AML-193 (cell line): ENCODE results near the gene ARHGEF19.
"Not testable (repeated sequence)": the region's sequence is repeated elsewhere in the genome, so short reads cannot be mapped to it uniquely, and the experiment has no call there.

Source experiments
- DNase-seq, 2 experiments: peaks; one replicate each; lab custom pipeline; 2025; lab: John Stamatoyannopoulos, UW

Gene ARHGEF19

DNA sequence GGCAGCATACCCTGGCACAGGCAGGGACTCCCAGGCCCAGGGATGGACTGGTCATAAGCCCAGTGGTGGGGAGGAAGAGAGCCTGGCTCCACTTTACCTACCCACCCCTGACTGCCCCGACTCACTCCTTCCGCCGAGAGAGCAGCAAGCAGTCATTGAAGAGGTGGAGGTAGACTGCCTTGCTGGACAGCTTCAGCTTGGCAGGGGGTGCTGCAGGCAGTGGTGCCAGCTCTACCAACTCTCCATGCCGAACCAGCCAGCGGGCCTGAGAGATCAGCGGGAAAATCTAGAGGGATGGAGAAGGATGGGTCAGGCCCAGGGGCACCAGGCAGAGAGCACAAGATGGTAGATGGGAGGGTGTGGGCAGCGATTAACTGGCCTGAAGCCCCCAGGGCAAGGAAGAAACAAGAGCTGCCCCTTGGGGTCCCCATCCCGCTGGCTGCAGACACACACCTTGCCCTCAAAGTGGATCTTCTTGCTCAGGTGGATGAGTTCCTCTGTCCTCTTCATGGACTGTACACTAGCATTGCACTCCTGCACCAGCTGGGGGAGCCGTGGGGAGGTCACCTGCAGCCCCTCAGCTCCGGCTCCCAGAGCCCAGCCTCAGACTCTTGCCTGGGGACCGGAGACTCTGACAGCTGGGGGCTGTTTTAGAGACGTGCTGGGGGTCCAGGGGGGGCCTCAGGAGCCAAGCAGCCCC, 7.7 kb downstream of the ARHGEF19 start:
- peak in 1 of 2 experiments; percentile 19 for DNase-seq

DNA sequence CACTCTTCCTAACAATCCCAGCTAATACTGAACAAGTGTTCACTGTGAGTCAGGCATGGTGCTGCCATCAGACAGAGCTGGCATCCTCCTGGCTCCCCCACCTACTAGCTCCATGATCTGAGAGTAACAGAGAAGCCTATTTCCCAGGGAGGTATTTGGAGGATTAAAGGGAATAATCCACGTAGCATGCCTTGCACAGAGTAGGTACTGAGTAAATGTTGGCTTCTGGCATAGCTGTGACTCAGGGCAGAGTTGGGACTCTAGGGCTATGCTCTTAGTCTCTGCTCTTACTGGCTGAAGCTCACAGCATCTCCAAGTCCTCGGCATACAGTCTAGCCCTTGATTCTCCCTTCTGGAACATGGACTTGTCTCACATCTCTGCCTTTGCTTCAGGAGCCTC, 8.2 kb downstream of the ARHGEF19 start:
- DNase-seq, result no peak

DNA sequence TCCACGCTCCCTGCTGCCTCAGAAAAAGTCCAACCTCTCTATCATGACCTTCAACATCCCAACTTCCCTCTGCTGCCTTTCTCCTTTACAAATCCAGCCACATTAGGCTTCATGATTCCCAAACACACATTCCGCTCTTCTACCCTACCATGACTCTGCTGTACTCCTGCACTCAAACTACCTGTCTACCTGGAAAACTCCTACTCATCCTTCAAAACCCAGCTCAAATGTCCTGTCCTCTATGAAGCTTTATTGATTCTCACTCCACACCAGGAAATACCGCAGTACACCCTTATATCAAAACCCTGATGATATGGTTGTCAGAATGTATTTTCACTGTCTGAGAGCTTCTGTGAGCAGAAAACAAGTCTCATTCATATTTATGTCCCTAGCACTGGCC, 8.9 kb downstream of the ARHGEF19 start:
- no peak for DNase-seq

DNA sequence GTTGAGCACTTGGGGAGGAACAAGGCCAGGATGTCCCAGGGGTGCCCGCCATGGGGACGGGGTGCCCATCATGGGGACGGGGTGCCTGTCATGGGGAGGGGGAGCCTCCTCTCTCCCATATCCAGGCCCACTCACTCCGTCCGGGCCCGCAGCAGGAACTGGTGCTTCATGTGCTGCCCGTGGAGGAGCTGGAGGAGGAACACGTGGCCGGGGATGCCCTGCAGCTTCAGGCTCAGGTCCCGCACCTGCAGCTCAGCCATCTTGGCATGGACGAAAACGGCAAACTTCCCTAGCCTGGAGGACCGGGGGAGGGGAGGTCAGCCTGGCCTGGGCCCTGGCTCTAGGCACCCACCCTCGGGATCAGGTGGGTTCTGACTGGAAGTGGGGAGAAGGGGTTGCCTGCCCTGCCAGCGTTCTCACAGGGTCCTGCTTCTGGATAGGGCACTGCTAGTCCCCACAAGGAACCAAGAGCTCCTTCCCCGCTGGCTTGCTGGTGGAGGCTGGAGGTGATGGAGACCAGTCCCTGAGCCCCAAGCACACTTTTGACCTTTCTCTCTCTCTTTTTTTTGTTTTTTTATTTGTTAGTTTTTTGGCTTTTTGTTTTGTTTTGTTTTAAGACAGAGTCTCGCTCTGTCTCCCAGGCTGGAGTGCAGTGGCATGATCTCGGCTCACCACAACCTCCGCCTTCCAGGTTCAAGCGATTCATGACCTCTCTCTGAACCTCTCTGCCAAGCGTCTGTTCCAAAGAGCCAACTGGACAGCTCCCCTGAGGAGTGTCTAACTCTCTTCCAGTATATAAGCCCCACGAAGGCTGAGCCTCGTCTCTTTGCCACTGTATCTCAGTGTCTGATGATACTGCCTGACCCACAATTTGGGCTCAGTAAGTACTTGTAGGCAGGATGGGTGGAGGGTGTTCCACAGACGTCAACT, 9.9 kb downstream of the ARHGEF19 start:
- no peak for DNase-seq

DNA sequence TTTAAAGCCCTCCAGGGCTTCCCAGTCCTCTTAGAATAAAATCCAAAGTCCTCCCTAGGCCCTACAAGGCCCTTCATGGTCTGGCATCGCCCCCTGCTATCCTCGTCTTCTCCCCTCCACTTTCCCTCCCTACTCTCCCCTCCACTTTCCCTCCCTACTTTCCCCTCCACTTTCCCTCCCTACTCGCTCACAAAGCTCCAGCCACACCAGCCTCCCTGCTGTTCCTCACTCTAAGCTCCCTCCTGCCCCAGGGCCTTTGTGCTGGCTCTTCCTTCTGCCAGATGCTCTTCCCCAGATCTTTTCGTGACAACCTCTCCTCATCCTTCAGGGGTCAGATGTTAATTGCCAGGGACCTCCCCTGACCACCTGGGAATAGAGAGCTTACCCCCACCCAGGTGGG, 12.8 kb downstream of the ARHGEF19 start:
- no peak for DNase-seq

DNA sequence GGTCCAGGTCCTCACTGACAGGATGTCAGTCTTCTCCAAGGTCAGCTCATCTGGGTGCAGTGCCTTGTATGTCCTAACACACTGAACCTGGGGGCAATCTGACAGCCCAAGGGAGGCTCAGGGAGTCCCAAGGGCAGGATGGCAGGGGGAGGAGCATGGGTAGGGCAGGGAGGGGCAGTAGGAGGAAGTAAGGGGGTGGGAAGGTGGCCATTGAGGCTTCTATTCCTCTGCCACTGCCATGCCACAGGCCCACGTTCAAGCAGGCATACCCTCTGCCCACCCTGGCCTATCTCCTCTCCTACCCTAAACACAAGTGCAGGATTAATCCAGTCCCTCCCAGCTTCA, 13.3 kb downstream of the ARHGEF19 start:
- DNase-seq, result no peak

DNA sequence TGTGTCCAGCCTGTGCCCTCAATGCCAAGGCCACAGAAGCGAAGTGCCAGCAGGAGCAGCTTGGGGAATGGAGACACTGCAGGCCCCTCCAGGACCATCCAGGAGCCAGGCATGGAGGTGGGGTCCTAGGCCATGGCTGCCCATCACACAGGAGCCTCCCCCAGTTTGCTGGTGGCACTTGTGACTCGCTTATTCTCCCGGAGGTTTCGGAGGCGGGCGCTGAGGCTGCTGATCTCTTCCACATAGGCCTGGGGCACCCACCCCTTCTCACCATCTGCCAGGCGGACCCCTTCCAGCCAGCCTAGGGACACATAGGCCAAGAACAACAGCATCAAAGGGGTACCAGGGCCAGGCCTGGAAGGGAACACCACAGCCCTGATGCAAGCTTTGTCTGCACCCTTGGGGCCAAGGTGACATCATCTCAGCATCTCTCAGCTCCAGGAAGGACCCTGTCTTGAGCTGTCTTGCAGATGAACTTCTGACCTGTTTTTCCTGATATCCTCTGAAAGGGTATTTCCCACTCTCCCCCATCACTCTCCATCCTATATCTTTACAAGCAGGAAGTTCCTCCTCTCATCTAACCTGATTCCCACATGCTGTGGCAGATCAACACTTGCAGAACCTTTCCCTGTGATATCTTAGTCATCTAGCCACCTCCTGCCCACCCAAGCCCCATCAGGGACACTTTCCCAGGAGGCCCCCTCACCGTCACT, 13.9 kb downstream of the ARHGEF19 start:
- no peak for DNase-seq

DNA sequence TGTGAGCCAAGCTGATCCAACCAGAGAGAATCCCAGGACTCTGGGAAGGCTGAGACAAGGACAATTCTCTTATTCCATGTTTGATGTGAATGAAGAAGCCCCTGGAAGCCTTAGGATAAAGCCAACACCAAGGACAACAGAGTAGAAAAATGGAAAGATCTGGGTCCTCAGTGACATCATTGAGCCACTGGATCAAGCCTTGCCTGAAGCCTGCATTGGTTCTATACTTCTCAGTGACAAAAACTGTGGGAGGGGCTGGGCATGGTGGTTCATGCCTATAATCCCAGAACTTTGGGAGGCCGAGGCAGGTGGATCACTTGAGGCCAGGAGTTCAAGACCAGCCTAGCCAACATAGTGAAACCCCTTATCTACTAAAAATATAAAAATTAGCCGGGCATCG, 15.6 kb downstream of the ARHGEF19 start:
- DNase-seq, result no peak

DNA sequence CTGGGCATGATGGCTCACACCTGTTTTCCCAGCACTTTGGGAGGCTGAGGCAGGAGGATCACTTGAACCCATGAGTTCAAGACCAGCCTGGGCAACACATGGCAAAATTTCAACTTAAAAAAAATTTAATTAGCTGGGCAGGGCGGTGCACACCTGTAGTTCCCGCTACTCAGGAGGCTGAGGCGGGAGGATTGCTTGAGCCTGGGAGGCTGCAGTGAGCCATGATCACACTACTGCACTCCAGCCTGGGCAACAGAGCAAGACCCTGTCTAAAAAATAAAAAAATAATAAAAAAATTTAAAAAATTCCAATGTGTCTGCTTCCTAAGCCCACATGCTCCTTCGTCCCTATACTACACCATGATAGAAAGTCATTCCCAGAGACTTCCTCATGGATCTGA, 16.3 kb downstream of the ARHGEF19 start:
- not testable (repeated sequence) for DNase-seq

DNA sequence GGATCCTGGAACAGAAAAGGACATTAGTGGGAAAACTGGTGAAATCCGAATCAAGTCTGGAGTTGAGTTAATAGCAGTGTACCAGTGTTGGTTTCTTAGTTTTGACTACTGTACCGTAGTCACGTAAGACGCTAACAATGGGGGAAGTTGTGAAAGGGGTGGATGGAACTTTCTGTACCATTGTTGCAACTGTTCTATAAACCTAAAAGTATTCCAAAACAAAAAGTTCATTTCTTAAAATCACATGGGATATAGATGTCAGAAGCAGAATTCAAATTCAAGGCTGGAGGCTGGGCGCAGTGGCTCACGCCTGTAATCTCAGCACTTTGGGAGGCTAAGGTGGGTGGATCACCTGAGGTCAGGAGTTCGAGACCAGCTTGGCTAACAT, 16.9 kb downstream of the ARHGEF19 start:
- DNase-seq, result no peak

DNA sequence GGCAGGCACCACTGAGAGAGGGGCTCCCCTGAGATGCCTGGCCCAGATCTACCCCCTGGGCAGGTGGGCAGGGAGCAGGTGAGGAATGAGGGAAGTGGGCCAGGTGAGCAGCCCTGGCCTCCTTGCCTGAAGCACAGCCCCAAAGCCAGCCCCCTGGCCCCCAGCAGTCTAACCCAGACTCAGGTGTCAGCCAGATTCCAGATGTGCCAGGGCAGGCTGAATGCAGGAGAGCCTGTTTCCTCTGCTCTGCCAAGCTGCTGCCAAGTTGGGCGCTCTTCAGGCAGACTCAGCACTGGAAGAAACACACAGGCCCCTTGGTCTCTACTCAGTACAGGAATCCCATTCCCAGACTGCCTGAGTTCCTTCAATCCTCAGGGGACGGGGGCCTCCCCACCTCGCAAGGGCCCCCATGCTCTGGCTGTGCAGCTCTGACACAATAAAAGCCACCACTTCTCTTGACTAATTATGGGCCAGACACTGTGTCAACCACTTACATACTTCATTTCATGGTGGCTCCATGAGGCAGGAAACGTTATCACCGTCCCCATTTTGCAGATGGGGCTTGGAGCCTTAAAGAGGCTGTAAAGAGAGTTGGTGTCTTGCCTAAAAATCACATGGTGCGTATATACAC, 20.4 kb downstream of the ARHGEF19 start:
- no peak for DNase-seq

DNA sequence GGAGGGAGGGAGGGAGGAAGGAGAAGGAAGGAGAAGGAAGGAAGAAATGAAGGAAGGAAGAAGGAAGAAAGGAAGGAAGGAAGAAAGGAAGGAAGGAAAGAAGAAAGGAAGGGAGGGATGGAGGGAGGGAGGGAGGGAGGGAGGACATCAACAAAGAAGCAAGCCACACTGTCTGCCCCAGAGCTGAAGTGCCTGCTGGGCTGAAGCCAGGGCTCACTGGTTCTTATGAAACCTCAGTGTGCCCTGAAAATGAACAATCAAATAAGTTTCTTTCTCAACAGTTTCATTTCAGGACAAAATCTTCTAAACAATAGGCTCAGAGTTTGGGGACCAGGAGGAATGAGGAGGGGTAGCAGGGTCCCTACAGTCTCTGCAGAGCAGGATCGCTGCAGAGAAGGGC, 21.1 kb downstream of the ARHGEF19 start:
- DNase-seq, result no peak

DNA sequence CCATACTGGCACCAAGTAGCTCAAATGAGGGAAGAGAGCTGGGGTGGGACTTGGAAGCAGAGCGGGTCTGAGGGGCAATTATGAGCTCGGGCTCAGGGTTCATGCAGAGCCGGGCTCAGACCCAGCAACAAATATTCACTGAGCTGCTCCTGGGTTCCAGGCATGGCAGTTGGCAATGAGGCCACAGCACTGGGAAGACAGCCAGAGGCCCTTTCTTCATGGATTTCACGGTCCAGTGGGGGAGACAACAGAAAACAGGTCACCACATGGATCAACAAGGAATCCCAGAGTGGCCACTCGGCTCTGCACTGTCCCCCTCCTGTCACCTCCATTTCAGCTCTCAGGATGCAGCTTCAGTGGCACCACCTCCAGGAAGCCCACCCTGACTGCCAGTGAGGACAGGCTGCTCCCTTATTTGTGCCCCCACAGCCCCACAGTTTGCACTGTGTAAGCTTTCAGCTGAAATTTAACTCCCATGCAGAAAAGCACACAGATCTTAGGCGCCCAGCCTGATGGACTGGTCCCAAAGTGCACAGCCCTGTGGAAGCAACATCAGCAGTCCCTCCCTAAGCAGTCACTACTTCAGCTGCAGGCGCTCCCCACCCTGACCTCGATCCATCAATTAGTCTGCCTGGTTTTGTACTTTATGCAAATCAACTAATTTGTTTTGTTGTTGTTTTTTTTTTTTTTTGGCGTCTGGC, 22.4 kb downstream of the ARHGEF19 start:
- no peak for DNase-seq

DNA sequence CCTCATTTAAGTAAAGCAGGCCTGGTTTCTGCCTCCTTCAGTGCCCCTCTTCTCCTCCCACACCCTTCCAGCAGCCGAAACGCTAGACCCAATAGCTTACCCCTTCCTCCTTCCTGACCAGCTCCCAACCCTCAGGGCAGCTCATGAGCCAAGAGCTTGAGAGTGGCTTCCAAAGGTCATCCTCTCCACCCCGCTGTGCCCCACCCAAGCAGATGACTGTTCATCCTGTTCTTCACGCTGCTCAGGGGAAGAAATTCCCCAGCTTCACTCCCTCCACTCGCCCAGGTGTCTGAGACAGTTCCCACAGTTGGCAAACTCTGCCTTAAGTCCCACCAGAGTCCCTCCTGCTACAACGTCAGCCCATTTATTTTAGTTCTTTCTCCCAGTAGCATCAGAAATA, 23.4 kb downstream of the ARHGEF19 start:
- DNase-seq, result no peak

DNA sequence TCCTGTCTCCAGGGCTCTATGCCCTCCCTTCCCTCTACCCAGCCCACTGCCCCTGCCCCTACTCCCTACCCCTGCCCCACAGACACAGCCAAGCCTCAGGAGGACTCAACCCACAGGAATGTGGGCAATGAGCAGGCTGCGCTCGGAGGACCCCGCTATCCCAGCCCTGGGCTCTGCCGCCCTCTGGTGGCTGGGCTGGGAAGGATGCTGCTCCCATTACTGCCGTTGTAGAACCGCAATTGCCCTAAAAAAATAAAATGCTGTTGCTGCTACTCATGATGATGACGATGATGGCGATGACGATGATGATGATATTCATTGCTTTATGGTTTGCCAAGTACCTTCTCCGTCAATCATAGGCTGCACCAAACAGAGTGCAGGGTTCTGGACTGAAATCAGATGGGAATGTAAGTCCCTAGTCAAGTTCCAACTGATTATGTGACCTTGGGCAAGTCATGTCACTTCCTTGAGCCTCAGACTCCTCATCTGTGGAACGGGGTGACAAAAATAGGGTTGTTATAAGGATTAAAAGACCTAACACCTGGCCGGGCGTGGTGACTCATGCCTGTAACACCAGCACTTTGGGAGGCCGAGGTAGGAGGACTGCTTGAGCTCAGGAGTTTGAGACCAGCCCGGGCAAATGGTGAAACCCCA, 24.6 kb downstream of the ARHGEF19 start:
- peak; percentile 29 to 42 for DNase-seq

DNA sequence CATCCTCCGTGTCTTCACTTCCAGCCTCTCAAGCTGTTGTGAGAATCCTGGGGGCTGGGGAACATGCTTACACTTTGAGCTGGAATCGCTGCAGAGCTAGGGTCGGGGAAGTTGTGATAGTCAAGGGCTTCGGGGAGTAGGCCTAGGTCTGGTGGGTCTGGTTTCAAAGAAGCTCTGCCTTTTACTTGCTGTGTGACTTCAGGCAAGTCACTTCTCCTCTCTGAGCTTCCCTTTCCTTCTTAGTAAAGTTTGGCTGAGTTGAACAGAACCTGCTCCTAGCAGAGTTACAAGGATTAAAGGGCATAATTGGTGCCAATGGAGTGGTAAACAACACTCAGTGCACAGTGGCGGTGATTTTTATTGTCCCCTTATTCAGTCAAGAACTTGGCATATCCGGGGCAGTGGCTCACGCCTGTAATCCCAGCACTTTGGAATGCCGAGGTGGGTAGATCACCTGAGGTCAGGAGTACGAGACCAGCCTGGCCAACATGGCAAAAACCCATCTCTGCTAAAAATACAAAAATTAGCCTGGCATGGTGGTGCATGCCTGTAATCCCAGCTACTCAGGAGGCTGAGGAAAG, 25.7 kb downstream of the ARHGEF19 start:
- no peak for DNase-seq

DNA sequence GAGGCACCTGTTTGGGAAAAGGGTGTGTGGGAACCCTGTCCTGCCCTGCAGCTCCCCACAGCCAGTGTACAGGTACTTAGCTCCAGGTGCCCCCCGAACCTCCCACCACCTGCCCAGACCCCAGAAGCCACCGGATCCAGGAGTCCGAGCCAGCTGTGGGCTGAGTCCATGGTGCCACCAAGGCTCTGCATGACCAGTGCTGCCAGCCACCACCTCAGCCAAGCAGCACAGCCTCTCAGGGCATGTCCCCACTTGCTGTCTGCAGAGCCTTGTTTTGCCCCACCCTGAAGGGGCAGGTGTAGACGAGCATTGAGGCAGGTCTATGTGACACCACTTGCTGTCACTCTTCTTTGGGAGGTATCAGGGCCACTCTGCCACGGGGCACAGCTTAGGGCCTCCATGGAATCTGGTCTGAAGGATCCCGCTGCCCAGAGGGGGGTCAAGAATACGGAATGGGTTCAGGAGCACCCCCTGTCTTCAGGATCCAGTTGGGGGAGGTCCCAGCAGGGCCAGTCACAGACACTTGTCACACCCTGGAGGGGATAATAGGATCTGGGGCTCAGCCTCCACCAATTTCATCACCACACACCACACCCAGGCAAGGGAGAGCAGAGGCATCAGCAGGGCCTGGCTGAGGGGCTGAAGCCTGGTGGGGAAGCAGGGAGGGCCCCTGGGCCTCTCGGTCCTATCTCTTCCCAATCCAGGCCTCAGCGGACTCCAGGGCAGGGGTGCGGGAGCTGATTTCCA, 27.7 kb downstream of the ARHGEF19 start:
- no peak for DNase-seq

DNA sequence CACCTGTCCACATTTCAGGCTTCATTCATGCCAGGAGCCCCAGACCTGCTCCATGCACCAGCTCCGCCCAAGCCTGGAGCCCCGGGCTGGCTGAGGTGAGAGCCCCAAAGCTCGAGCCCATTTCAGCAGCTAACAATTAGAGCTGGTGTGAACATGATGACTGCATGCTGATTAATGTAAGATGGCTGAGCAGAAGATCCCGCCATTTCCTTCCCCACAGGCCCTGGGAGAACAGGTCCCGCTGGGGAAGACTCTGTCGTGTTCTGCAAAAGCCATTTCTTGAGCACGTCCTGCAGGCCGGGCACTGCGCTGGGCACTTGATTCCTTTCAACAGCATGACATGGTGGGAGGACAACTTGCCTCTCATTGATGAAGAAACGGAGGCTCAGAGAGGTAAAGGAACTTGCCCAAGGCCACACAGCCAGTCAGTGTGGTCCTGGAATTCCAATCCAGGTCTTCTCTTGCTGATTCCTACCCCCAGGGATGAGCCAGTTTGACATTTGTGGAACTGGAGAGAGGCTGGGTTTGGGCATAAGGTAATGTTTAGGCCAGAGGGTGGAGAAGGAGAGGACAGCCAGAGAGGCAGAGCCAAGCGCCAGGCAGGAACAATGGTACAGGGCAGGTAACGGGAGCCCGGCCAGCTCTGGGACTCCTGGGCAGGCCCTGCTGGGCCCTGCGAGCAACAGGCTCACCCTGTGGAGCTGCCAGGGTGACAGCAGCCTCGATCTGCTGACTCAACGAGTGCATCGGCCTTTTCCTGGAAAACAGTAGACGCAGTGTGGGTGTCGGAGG, 28.5 kb downstream of the ARHGEF19 start:
- no peak for DNase-seq

DNA sequence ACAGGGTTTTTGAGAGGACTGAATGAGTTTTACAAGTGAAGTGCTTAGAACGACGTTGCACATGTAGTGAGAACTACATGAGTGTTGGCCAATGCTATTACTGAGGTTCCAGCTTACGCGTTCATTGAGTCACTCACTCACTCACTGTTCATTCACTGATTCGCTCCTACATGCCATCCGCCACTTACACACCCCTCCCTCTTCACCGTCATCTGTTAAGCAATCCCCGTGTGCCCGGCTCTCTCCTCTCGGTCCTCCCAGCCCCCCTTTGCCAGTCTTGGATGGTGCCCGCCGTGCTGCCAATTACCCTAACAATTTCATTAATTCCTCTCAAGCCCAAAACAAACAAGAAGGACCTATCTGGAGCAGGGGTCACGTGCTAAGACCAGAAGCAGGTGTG, 29.3 kb downstream of the ARHGEF19 start:
- no peak for DNase-seq
